PC-3 (cell line): ENCODE data around the gene DCTN2. TPM values are rescaled to one million over a fixed set of nuclear protein-coding genes. Genes with fewer than 3 reads are reported as not detected.
"Not testable (repeated sequence)": the region's sequence is repeated elsewhere in the genome, so short reads cannot be mapped to it uniquely, and the experiment has no call there.

Experiments
- ATAC-seq: fragments of 200-7000 bp; cut with Tn5 transposase; 2 replicates; pipeline ENCODE4 v1.9.1; 2020; ENCODE audit warnings: mild to moderate bottlenecking, moderate library complexity
- BruUV-seq: library from RNA; stranded (reverse); fragments of 400-500 nt; replicated peaks from 2 replicates; lab custom pipeline; 2021; lab: Mats Ljungman, UMichigan
- CTCF ChIA-PET: fragments of 300-600 bp; sonication (Branson Sonifier 250); formaldehyde crosslinking; loops from one replicate; lab custom pipeline; 2022; ENCODE audit warnings: antibody characterized with exemption; lab: Charles Lee
- POLR2A ChIA-PET: fragments of 300-600 bp; sonication (Branson Sonifier 250); formaldehyde crosslinking; loops from one replicate; lab custom pipeline; 2022; ENCODE audit warnings: antibody characterized with exemption; ENCODE audit not compliant: unreplicated experiment; lab: Charles Lee
- DNase-seq: peaks from one replicate; pipeline ENCODE4 v3.0.0-alpha.2; 2015
- H2AFZ ChIP-seq: fragments of 300-600 bp; sonication (generic); 2 replicates; pipeline ENCODE4 v1.6.0; 2016; ENCODE audit warnings: antibody characterized with exemption, low read length
- H3F3A ChIP-seq: fragments of 300-600 bp; sonication (generic); one replicate; pipeline ENCODE4 v1.6.0; 2017; ENCODE audit warnings: antibody characterized with exemption, low read length, control low read depth, mild to moderate bottlenecking; ENCODE audit not compliant: unreplicated experiment
- H3K27ac ChIP-seq: fragments of 300-600 bp; sonication (generic); 2 replicates; pipeline ENCODE4 v1.5.1; 2016; ENCODE audit warnings: mild to moderate bottlenecking, low read length
- H3K27me3 ChIP-seq: fragments of 300-600 bp; sonication (generic); 2 replicates; pipeline ENCODE4 v1.6.1; 2016; ENCODE audit warnings: low read length, mixed read lengths
- H3K36me3 ChIP-seq: fragments of 300-600 bp; sonication (generic); 2 replicates; pipeline ENCODE4 v1.6.1; 2016; ENCODE audit warnings: low read depth, mixed run types, low read length, mixed read lengths
- H3K4me1 ChIP-seq: fragments of 300-600 bp; sonication (generic); 2 replicates; pipeline ENCODE4 v1.5.1; 2016; ENCODE audit warnings: low read length; ENCODE audit not compliant: insufficient read depth
- H3K4me2 ChIP-seq: fragments of 300-600 bp; sonication (generic); 2 replicates; pipeline ENCODE4 v1.6.0; 2016; ENCODE audit warnings: low read length
- H3K4me3 ChIP-seq: fragments of 300-600 bp; sonication (generic); 2 replicates; pipeline ENCODE4 v1.5.1; 2016; ENCODE audit warnings: mild to moderate bottlenecking, low read length, mixed read lengths
- H3K79me2 ChIP-seq: fragments of 300-600 bp; sonication (generic); 2 replicates; pipeline ENCODE4 v1.6.1; 2017; ENCODE audit warnings: low read length, mixed read lengths
- H3K9ac ChIP-seq: fragments of 300-600 bp; sonication (generic); 2 replicates; pipeline ENCODE4 v1.6.0; 2016; ENCODE audit warnings: mild to moderate bottlenecking, low read length
- H3K9me2 ChIP-seq: fragments of 300-600 bp; sonication (generic); replicated peaks from 2 replicates; pipeline ENCODE4 v1.6.1; 2016; ENCODE audit warnings: mixed run types, low read length, mixed read lengths
- H3K9me3 ChIP-seq: fragments of 300-600 bp; sonication (generic); 2 replicates; pipeline ENCODE4 v1.6.1; 2016; ENCODE audit warnings: low read length, mixed read lengths
- H4K20me1 ChIP-seq: fragments of 300-600 bp; sonication (generic); 2 replicates; pipeline ENCODE4 v1.6.1; 2016; ENCODE audit warnings: low read length, mixed read lengths
- EZH2 ChIP-seq: fragments of 300-600 bp; sonication (generic); IDR thresholded peaks from one replicate; pipeline ENCODE4 v1.6.1; 2017; ENCODE audit warnings: antibody characterized with exemption, mild to moderate bottlenecking, low read length; ENCODE audit not compliant: unreplicated experiment
- EZH2phosphoT487 ChIP-seq: fragments of 300-600 bp; sonication (generic); IDR thresholded peaks from 2 replicates; pipeline ENCODE4 v1.6.1; 2018; ENCODE audit warnings: mild to moderate bottlenecking, antibody characterized with exemption, low read length, borderline replicate concordance
- intact Hi-C: fragments of 100-400 bp; cut with micrococcal nuclease; formaldehyde crosslinking; loops from 2 replicates; pipeline ENCODE4 v1.9.0; 2023
- total RNA-seq: library from RNA; depleted of rRNA; stranded (reverse); fragments of >200 nt; gene quantifications from 2 replicates; pipeline ENCODE4 v1.2.3, GENCODE V29; 2014
- TF ChIP-seq, protein P1 (sequence below): fragments of 300-600 bp; sonication (generic); conservative IDR thresholded peaks from 2 replicates; pipeline ENCODE4 v1.5.1; 2017; ENCODE audit warnings: antibody characterized with exemption, low read depth, mild to moderate bottlenecking, low read length

Gene DCTN2
- total RNA-seq, 1 experiment from 2014 or later: 88.5 TPM

DNA sequence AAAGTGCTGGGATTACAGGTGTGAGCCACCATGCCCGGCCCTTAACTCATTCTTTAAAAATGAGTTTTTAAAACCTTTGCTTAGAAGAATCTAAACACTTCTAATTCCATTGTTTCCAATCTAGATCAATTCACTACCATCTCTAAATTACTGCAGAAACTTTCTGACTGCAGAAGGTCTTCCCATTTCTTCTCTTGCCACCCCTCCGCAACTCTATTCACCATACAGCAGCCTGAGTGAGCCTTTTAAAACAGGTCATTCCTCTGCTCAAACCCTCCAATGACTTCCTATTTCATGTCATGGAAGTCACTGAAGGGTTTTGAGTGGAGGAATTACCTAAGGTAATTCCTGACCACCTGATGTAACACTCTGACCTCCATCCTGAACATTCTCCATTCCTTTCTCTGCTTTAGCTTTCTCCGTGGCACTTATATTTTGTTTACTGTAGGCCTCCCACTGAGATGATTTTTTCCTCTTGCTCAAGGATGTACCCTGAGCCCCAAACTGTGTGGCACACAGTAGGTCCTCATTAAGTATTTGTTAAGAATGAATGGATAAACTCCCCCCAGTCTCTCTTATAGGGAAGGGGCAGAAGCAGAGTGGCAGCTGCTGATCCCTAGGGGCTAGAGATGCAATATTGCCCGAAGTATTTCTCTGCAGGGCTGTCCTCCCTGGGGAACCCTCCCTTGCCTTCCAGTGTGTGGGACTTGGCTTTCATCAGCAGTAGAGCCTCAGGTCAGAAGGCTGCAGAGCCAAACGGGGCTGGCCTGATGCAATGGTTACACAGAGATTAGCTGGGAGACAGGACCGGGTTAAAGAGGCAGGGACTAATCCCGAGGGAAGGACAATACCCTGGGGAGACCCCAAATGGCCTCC, 27.8 kb downstream of the DCTN2 start:
- Histone ChIP-seq H3K9ac (peak overlapping the region; percentile 94), H3K36me3 (peaks cover 44% of the 10 kb centered on the region), H3F3A (no peaks in the 10 kb centered on the region), H3K4me3 (peak overlapping the region; percentile 96), H3K79me2 (peaks cover 47% of the 10 kb centered on the region), H3K27me3 (no peaks in the 10 kb centered on the region), H3K9me2 (no peaks in the 10 kb centered on the region), H3K9me3 (no peaks in the 10 kb centered on the region), H3K27ac (peak overlapping the region; percentile 82), H3K4me2 (peak overlapping the region; percentile 98), H2AFZ (no peak overlapping the region), H4K20me1 (peaks cover 28% of the 10 kb centered on the region), H3K4me1 (peaks cover 39% of the 10 kb centered on the region)
- ChIA-PET POLR2A (no interaction called here), CTCF (no interaction called here)
- intact Hi-C loops: no loop called here
- BruUV-seq: no TSS peak
- TF ChIP-seq EZH2phosphoT487 (no peak), EZH2 (no peak)
- TF ChIP-seq, protein P1, sequence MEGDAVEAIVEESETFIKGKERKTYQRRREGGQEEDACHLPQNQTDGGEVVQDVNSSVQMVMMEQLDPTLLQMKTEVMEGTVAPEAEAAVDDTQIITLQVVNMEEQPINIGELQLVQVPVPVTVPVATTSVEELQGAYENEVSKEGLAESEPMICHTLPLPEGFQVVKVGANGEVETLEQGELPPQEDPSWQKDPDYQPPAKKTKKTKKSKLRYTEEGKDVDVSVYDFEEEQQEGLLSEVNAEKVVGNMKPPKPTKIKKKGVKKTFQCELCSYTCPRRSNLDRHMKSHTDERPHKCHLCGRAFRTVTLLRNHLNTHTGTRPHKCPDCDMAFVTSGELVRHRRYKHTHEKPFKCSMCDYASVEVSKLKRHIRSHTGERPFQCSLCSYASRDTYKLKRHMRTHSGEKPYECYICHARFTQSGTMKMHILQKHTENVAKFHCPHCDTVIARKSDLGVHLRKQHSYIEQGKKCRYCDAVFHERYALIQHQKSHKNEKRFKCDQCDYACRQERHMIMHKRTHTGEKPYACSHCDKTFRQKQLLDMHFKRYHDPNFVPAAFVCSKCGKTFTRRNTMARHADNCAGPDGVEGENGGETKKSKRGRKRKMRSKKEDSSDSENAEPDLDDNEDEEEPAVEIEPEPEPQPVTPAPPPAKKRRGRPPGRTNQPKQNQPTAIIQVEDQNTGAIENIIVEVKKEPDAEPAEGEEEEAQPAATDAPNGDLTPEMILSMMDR: no peak
- ATAC-seq (no peak), DNase-seq (peak; percentile 25)

DNA sequence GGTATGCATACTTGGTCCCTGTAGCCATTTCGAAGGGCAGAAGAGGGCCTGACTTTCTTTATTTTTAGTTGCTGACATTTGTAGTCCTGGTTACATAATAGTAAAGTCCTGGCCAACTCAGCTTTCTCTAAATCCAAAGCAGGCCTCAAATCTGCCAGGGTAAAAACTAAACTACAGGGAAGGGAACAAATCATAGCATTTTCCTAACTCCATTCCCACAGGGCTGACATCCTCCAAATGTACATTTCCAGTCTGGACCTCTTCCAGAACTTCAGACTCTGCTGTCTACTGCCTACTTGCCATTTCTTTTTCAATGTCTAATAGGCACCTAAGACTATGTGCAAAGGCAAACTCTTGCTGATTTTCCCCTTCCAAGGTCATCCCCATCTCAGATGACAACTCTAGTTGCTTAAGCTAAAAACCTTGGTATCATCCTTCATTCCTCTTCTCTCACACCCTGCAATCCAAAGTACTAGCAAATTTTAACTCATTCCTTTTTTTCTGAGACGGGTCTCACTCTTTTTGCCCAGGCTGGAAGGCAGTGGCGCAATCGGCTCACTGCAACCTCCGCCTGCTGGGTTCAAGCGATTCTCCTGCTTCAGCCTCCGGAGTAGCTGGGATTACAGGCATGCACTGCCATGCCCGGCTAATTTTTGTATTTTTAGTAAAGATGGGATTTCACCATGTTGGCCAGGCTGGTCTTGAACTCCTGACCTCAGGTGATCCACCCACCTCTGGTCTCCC, 28.6 kb downstream of the DCTN2 start:
- Histone ChIP-seq H3K4me1 (peaks cover 31% of the 10 kb centered on the region), H3K4me3 (peak overlapping the region; percentile 96; the same call in 1 of the 2 replicates), H2AFZ (no peak overlapping the region), H3K36me3 (peaks cover 44% of the 10 kb centered on the region), H3K27ac (no peak overlapping the region), H3K9me2 (no peaks in the 10 kb centered on the region), H3K9me3 (no peaks in the 10 kb centered on the region), H3K27me3 (no peaks in the 10 kb centered on the region), H3K4me2 (peak overlapping the region; percentile 98), H4K20me1 (peaks cover 28% of the 10 kb centered on the region), H3F3A (no peaks in the 10 kb centered on the region), H3K79me2 (peaks cover 39% of the 10 kb centered on the region), H3K9ac (no peak overlapping the region)
- POLR2A ChIA-PET: no interaction called here
- CTCF ChIA-PET: no interaction called here
- TF ChIP-seq, protein P1: no peak
- TF ChIP-seq EZH2 (no peak), EZH2phosphoT487 (no peak)
- no TSS peak for BruUV-seq
- intact Hi-C loops: no loop called here
- ATAC-seq (no peak), DNase-seq (no peak)

- Histone ChIP-seq H3K4me2 (peak overlapping the region; percentile 98; the same call in 1 of the 2 replicates), H4K20me1 (peaks cover 28% of the 10 kb centered on the region), H3K79me2 (peaks cover 36% of the 10 kb centered on the region), H3K36me3 (peaks cover 47% of the 10 kb centered on the region), H3K4me1 (peaks cover 30% of the 10 kb centered on the region)
- ATAC-seq, DNase-seq, CTCF ChIA-PET, BruUV-seq, H3F3A ChIP-seq, H3K27ac ChIP-seq, H3K9me3 ChIP-seq, H3K9ac ChIP-seq, H3K4me3 ChIP-seq, H2AFZ ChIP-seq, H3K27me3 ChIP-seq, intact Hi-C loops, H3K9me2 ChIP-seq: not testable (repeated sequence)
- POLR2A ChIA-PET: interaction anchor here (0.6 kb wide), 1 partner anchor 14 kb away, joined by 5 read pairs; no protein-coding TSS in a partner anchor
Measured at GRCh38 chr12:57517718-57518117, 29.3 kb downstream of the DCTN2 start.
